Subcutaneous abdominal adipose tissue (tissue), 5 donors: ENCODE results near the gene IRF2BP1.
A peak's percentile ranks its signal among the peaks of the same experiment; 100 is the strongest.

Source experiments
- H3K27ac ChIP-seq: one replicate; pipeline ENCODE4 v1.7.0; 2013; ENCODE audit warnings: low read depth, mild to moderate bottlenecking, inconsistent platforms, low read length, moderate library complexity
- H3K27me3 ChIP-seq, 5 donors: one replicate each; pipeline ENCODE4 v1.7.0; 2013; ENCODE audit warnings: low read length in 5 of 5, inconsistent platforms in 1 of 5; ENCODE audit not compliant: control insufficient read depth in 5 of 5, insufficient read depth in 4 of 5
- H3K36me3 ChIP-seq, 5 donors: one replicate each; pipeline ENCODE4 v1.7.0; 2013; ENCODE audit warnings: low read length in 5 of 5; ENCODE audit not compliant: control insufficient read depth in 5 of 5, insufficient read depth in 5 of 5
- H3K4me1 ChIP-seq, 5 donors: one replicate each; pipeline ENCODE4 v1.7.0; 2013; ENCODE audit warnings: low read length in 5 of 5, mild to moderate bottlenecking in 3 of 5, moderate library complexity in 1 of 5; ENCODE audit not compliant: control insufficient read depth in 5 of 5, insufficient read depth in 5 of 5
- H3K4me3 ChIP-seq, 5 donors: one replicate each; pipeline ENCODE4 v1.7.0; 2013; ENCODE audit warnings: low read length in 5 of 5, low read depth in 1 of 5
- H3K9ac ChIP-seq, 5 donors: one replicate each; pipeline ENCODE4 v1.7.0; 2013; ENCODE audit warnings: low read length in 5 of 5, mild to moderate bottlenecking in 4 of 5, moderate library complexity in 3 of 5
- H3K9me3 ChIP-seq, 5 donors: one replicate each; pipeline ENCODE4 v1.7.0; 2013; ENCODE audit warnings: low read length in 5 of 5; ENCODE audit not compliant: control insufficient read depth in 5 of 5
- donor health status: healthy.
- donor health status: healthy.
- donor health status: healthy.
- donor health status: healthy.
- donor health status: healthy.

The IRF2BP1 gene, protein sequence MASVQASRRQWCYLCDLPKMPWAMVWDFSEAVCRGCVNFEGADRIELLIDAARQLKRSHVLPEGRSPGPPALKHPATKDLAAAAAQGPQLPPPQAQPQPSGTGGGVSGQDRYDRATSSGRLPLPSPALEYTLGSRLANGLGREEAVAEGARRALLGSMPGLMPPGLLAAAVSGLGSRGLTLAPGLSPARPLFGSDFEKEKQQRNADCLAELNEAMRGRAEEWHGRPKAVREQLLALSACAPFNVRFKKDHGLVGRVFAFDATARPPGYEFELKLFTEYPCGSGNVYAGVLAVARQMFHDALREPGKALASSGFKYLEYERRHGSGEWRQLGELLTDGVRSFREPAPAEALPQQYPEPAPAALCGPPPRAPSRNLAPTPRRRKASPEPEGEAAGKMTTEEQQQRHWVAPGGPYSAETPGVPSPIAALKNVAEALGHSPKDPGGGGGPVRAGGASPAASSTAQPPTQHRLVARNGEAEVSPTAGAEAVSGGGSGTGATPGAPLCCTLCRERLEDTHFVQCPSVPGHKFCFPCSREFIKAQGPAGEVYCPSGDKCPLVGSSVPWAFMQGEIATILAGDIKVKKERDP

GRCh38 chr19:45885556-45886426 is at the start of gene IRF2BP1:
Gene IRF2BP1, minus strand, starts transcription at chr19:45886141. Its CDS starts 367 bp downstream, at chr19:45885774.
- peak within 1 kb of the TSS; percentile 92 for H3K27ac ChIP-seq
- H3K9ac ChIP-seq = peak within 1 kb of the TSS; percentile 87 to 98 (median 93)
- peaks cover 3 to 44% (median 42%) of the 10 kb centered on the region in 5 donors for H3K4me1 ChIP-seq
- no peaks in the 10 kb centered on the region for H3K27me3 ChIP-seq
- H3K4me3 ChIP-seq = peak within 1 kb of the TSS; percentile 76 to 93 (median 86)
- peaks cover 0 to 15% (median 3%) of the 10 kb centered on the region in 5 donors for H3K36me3 ChIP-seq
- H3K9me3 ChIP-seq = no peaks in the 10 kb centered on the region

- H3K4me3 ChIP-seq = no peak overlapping the region
- peaks cover 0 to 3% (median 0%) of the 10 kb centered on the region in 5 donors for H3K4me1 ChIP-seq
- no peak overlapping the region for H3K9ac ChIP-seq
- H3K27ac ChIP-seq = no peak overlapping the region
- no peaks in the 10 kb centered on the region for H3K9me3 ChIP-seq
- H3K27me3 ChIP-seq = peaks cover 3 to 37% (median 25%) of the 10 kb centered on the region in 5 donors
- peaks cover 0 to 14% (median 3%) of the 10 kb centered on the region in 5 donors for H3K36me3 ChIP-seq
These were observed 49.3 kb upstream of the IRF2BP1 start for GRCh38 chr19:45935267-45935666.

GRCh38 chr19:45934551-45935230 is 48.8 kb upstream of the IRF2BP1 start:
- H3K4me1 ChIP-seq = peaks cover 0 to 3% (median 0%) of the 10 kb centered on the region in 5 donors
- no peak overlapping the region for H3K27ac ChIP-seq
- H3K4me3 ChIP-seq = no peak overlapping the region
- H3K36me3 ChIP-seq = peaks cover 0 to 12% (median under 1%) of the 10 kb centered on the region in 5 donors
- H3K9me3 ChIP-seq = no peaks in the 10 kb centered on the region
- peaks cover 3 to 35% (median 25%) of the 10 kb centered on the region in 5 donors for H3K27me3 ChIP-seq
- no peak overlapping the region for H3K9ac ChIP-seq

- H3K9me3 ChIP-seq = no peaks in the 10 kb centered on the region
- no peak overlapping the region for H3K27ac ChIP-seq
- H3K9ac ChIP-seq = no peak overlapping the region
- no peak overlapping the region for H3K4me3 ChIP-seq
- H3K36me3 ChIP-seq = peaks cover 0 to 4% (median 0%) of the 10 kb centered on the region in 5 donors
- peaks cover 3 to 29% (median 25%) of the 10 kb centered on the region in 5 donors for H3K27me3 ChIP-seq
- H3K4me1 ChIP-seq = no peaks in the 10 kb centered on the region
These were observed 47.8 kb upstream of the IRF2BP1 start for GRCh38 chr19:45933759-45934158.

DNA sequence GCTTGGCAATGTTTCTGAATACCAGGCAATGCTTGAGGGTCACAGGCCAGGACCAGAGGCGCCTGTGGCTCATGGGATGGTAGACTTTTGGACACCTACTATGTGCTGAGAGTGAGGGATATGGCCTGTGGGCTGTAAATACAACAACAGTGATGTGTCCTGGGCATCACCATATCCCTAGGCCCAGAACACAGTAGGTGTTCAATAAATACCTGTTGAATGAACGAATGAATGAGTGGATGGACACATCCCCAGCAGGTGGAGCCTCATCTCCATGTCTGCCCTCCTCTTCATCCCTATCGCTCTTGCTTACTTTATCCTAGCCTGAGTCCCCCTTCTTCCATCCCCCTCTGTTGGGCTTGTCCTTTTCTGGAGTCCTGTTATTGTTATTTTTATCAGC is 45.1 kb upstream of the IRF2BP1 start:
- H3K4me1 ChIP-seq = peaks cover 0 to 8% (median 6%) of the 10 kb centered on the region in 5 donors
- peaks cover 0 to 4% (median 0%) of the 10 kb centered on the region in 5 donors for H3K36me3 ChIP-seq
- H3K27ac ChIP-seq = no peak overlapping the region
- H3K27me3 ChIP-seq = peaks cover 3 to 25% (median 14%) of the 10 kb centered on the region in 5 donors
- no peak overlapping the region for H3K9ac ChIP-seq
- H3K4me3 ChIP-seq = no peak overlapping the region
- no peaks in the 10 kb centered on the region for H3K9me3 ChIP-seq

- Histone ChIP-seq H3K27me3 (peaks cover 0 to 13% (median 3%) of the 10 kb centered on the region in 5 donors), H3K9me3 (no peaks in the 10 kb centered on the region), H3K36me3 (no peaks in the 10 kb centered on the region), H3K4me1 (peaks cover 0 to 8% (median 6%) of the 10 kb centered on the region in 5 donors), H3K9ac (no peak overlapping the region), H3K27ac (no peak overlapping the region), H3K4me3 (no peak overlapping the region)
These were observed 43.3 kb upstream of the IRF2BP1 start for GRCh38 chr19:45929247-45929646.

DNA sequence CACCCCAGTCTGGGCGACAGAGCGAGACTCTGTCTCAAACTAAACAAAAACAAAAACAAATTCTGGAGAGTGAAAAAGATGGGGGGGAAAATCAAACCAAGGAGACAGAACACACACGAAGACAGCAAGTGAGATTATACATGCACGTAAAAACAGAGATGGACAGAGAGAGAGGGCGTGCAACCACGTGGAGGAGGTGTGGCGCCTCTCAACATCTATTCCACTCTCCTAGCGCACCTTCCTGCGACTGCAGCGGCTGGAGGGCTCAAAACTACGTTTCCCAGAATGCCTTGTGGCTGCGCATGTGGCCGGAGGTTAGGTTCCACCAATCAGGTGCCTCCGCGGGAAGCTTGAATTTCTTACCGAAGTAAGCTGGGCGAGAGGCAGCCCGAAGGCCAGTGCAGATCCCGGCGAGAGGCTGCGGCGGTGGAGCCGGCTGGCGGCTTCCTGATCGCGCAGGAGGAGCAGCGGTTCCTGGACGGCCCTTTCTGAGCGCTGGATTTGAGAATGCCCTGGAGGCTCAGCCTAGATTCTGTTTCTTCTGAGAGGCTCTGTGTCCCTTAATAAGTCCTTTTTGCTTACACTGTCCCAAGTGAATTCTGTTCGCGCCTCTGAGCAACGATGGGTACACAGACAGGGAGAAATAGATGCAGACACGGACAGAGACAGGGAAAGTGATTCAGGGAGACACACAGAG is 41.8 kb upstream of the IRF2BP1 start:
- H3K9ac ChIP-seq = no peak overlapping the region
- peak overlapping the region in 1 of 5 donors; percentile 22 for H3K4me3 ChIP-seq
- peaks cover 0 to 8% (median 0%) of the 10 kb centered on the region in 5 donors for H3K27me3 ChIP-seq
- no peak overlapping the region for H3K27ac ChIP-seq
- no peaks in the 10 kb centered on the region for H3K9me3 ChIP-seq
- H3K36me3 ChIP-seq = no peaks in the 10 kb centered on the region
- H3K4me1 ChIP-seq = peaks cover 0 to 8% (median 6%) of the 10 kb centered on the region in 5 donors

GRCh38 chr19:45924891-45925447 is 39.0 kb upstream of the IRF2BP1 start:
- H3K4me1 ChIP-seq = peaks cover 0 to 8% (median 6%) of the 10 kb centered on the region in 5 donors
- no peak overlapping the region for H3K9ac ChIP-seq
- H3K4me3 ChIP-seq = no peak overlapping the region
- H3K9me3 ChIP-seq = no peaks in the 10 kb centered on the region
- H3K36me3 ChIP-seq = no peaks in the 10 kb centered on the region
- no peak overlapping the region for H3K27ac ChIP-seq
- peaks cover 0 to 5% (median 3%) of the 10 kb centered on the region in 5 donors for H3K27me3 ChIP-seq

DNA sequence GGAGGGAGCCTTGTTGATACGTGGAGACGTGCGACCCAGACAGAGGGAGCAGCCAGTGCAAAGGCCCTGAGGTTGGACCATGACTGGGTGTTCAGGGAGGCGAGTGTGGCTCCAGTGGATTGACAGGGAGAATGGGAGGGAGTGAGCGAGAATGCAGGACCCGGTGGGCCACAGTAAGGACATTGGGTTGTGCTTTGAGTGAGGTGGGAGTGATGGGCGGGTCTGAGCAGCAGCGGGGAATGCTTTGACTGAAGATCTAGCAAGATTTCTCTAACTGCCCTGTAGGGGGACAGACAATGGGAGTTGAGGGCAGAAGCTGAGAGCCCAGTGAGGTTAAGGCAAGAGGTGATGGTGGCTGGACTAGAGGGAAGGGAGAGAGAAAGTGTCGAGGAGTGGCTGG is 36.3 kb upstream of the IRF2BP1 start:
- H3K4me1 ChIP-seq = no peaks in the 10 kb centered on the region
- no peak overlapping the region for H3K9ac ChIP-seq
- no peak overlapping the region for H3K4me3 ChIP-seq
- H3K9me3 ChIP-seq = no peaks in the 10 kb centered on the region
- no peak overlapping the region for H3K27ac ChIP-seq
- H3K36me3 ChIP-seq = no peaks in the 10 kb centered on the region
- H3K27me3 ChIP-seq = peaks cover 5 to 17% (median 9%) of the 10 kb centered on the region in 5 donors
